Upper lobe of left lung (tissue), 4 donors: ENCODE measurements around the gene BGN.

Source experiments
- CTCF ChIP-seq, 6 experiments: fragments of 450-650 bp in 4 of 6; fragments of 200-600 bp in 2 of 6; sonication (generic) in 2 of 6; IDR thresholded peaks; one replicate each; pipeline ENCODE4 v1.5.1; 2016 to 2019; ENCODE audit warnings: antibody characterized with exemption in 6 of 6
- POLR2A ChIP-seq, 4 donors: fragments of 450-650 bp; IDR thresholded peaks; one replicate each; pipeline ENCODE4 v1.5.1; 2016 to 2017; ENCODE audit warnings: antibody characterized with exemption in 4 of 4, mild to moderate bottlenecking in 2 of 4

GRCh38 chrX:153510383-153510782, 15.6 kb downstream of the BGN start:
- TF ChIP-seq CTCF (IDR thresholded peaks at IDR 0.05) (no peak), POLR2A (IDR thresholded peaks at IDR 0.05) (no peak)
